Heart left ventricle (tissue), 13 donors: ENCODE data around the gene LUC7L.

Source experiments
- POLR2A ChIP-seq, 2 donors: fragments of 450-650 bp; IDR thresholded peaks; one replicate each; pipeline ENCODE4 v1.6.1; 2017; ENCODE audit warnings: antibody characterized with exemption in 2 of 2, mild to moderate bottlenecking in 2 of 2, moderate library complexity in 2 of 2
- TF ChIP-seq, protein P1 (sequence below), 12 donors: fragments of 200-600 bp; sonication (generic) in 4 of 12; IDR thresholded peaks; one replicate each; pipeline versions ENCODE4 v1.5.0 to v1.8.0; 2018 to 2022; ENCODE audit warnings: antibody characterized with exemption in 12 of 12, mild to moderate bottlenecking in 5 of 12
- donor health status: ischemic (EF 13 %, LVEDD 7.1; RV severe dilation, severe dysfunction).
- donor health status: DM: no; HTN: yes; CAD: no.
- donor health status: DM: no; HTN: no; CAD: no.
- donor health status: ischemic (EF 25% LVEDD 6.9; RV normal size, moderate dysfunction).
- donor health status: ischemic (EF 25% LVEDD 5.7; RV mildly dilated, moderate dysfunction).
- donor health status: ischemic (EF 35%, LVEDD 5.7; RV mildly dilated, moderate dysfunction).
- donor health status: nonischemic (EF 11% LVEDD 7.7; RV severe dilation, severe dysfunction).
- donor health status: DM: yes; HTN: yes; CAD: no.
- donor health status: PGD.
- donor health status: ischemic (EF 29% LVEDD 5.4; RV normal size, mild dysfunction).
- donor health status: nonischemic (EF 23%, LVEDD 6.1; RV moderate dilation, normal function).

DNA sequence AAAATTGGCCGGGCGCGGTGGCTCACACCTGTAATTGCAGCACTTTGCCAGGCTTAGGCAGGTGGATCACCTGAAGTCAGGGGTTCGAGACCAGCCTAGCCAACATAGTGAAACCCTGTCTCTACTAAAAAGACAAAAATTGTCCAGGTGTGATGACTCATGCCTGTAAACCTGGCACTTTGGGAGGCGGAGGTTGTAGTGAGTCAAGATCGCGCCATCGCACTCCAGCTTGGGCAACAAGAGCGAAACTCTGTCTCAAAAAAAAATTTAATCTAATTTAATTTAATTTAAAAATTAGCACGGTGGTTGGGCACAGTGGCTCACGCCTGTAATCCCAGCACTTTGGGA, 50.6 kb downstream of the LUC7L start:
- TF ChIP-seq, protein P1, sequence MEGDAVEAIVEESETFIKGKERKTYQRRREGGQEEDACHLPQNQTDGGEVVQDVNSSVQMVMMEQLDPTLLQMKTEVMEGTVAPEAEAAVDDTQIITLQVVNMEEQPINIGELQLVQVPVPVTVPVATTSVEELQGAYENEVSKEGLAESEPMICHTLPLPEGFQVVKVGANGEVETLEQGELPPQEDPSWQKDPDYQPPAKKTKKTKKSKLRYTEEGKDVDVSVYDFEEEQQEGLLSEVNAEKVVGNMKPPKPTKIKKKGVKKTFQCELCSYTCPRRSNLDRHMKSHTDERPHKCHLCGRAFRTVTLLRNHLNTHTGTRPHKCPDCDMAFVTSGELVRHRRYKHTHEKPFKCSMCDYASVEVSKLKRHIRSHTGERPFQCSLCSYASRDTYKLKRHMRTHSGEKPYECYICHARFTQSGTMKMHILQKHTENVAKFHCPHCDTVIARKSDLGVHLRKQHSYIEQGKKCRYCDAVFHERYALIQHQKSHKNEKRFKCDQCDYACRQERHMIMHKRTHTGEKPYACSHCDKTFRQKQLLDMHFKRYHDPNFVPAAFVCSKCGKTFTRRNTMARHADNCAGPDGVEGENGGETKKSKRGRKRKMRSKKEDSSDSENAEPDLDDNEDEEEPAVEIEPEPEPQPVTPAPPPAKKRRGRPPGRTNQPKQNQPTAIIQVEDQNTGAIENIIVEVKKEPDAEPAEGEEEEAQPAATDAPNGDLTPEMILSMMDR (IDR thresholded peaks at IDR 0.05): no peak
- TF ChIP-seq POLR2A (IDR thresholded peaks at IDR 0.05): no peak
